ENCODE results near the gene PHACTR1. TPM values are rescaled to one million over a fixed set of nuclear protein-coding genes. Genes with fewer than 3 reads are reported as not detected.

The PHACTR1 gene
- total and polyA plus RNA-seq, 9 of the 15 experiments (the other 6 are each of a cell fraction or from before 2014, with no cell fraction given), result 11.5 to 32.6 (median 22.0) TPM

GRCh38 chr6:13014504-13015378 lies 298.2 kb downstream of the PHACTR1 start:
- 3% methylated on average over 40 of the region's 40 CpGs for WGBS (ENCODE audit: insufficient coverage, low coverage, missing lambda C conversion rate)
- no peak overlapping the region for H3K9ac ChIP-seq (ENCODE audit: insufficient read depth in 1 of 2, low read depth in 2 of 2, low read length in 2 of 2)
- TF ChIP-seq SAFB2 (IDR thresholded peaks at IDR 0.05; ENCODE audit: borderline replicate concordance, low read depth, low read length, severe bottlenecking), result no peak
- TF ChIP-seq, protein P1, sequence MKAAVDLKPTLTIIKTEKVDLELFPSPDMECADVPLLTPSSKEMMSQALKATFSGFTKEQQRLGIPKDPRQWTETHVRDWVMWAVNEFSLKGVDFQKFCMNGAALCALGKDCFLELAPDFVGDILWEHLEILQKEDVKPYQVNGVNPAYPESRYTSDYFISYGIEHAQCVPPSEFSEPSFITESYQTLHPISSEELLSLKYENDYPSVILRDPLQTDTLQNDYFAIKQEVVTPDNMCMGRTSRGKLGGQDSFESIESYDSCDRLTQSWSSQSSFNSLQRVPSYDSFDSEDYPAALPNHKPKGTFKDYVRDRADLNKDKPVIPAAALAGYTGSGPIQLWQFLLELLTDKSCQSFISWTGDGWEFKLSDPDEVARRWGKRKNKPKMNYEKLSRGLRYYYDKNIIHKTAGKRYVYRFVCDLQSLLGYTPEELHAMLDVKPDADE (conservative IDR thresholded peaks at IDR 0.05; ENCODE audit: control insufficient read depth, low read depth, low read length), result no peak
- TF ChIP-seq CBX1 (IDR thresholded peaks at IDR 0.05; ENCODE audit: low read depth), result no peak
- no peak for TF ChIP-seq MXI1 (IDR thresholded peaks at IDR 0.05; ENCODE audit: low read depth, low read length)
- TF ChIP-seq, protein P2, sequence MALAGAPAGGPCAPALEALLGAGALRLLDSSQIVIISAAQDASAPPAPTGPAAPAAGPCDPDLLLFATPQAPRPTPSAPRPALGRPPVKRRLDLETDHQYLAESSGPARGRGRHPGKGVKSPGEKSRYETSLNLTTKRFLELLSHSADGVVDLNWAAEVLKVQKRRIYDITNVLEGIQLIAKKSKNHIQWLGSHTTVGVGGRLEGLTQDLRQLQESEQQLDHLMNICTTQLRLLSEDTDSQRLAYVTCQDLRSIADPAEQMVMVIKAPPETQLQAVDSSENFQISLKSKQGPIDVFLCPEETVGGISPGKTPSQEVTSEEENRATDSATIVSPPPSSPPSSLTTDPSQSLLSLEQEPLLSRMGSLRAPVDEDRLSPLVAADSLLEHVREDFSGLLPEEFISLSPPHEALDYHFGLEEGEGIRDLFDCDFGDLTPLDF (CRISPR knock-in tag; IDR thresholded peaks at IDR 0.05), result no peak
- no peak for TF ChIP-seq NBN (IDR thresholded peaks at IDR 0.05; ENCODE audit: low read depth)
- no peak for TF ChIP-seq ZNF354B (CRISPR knock-in tag; IDR thresholded peaks at IDR 0.05)
- no peak for TF ChIP-seq CTCF (IDR thresholded peaks at IDR 0.05 in 2 of 3, conservative IDR thresholded peaks at IDR 0.05 in 1 of 3; ENCODE audit: insufficient read depth in 2 of 3, low read depth in 1 of 3, low read length in 3 of 3)
- no peak for TF ChIP-seq ZNF398 (CRISPR knock-in tag; IDR thresholded peaks at IDR 0.05)
- TF ChIP-seq MAFG (tag; conservative IDR thresholded peaks at IDR 0.05), result no peak
- TF ChIP-seq RAD21 (CRISPR knock-in tag; conservative IDR thresholded peaks at IDR 0.05 in 1 of 2, IDR thresholded peaks at IDR 0.05 in 1 of 2), result no peak

More at GRCh38 chr6:13014504-13015378, 298.2 kb downstream of the PHACTR1 start:
- no peaks in the 10 kb centered on the region for H3K36me3 ChIP-seq (ENCODE audit: control insufficient read depth, insufficient read depth, low read length)
- H4K20me1 ChIP-seq (replicated peaks; ENCODE audit: control insufficient read depth, insufficient read depth, low read length), result no peaks in the 10 kb centered on the region; the same call in 1 of the 2 replicates
- no peak overlapping the region for H3K4me3 ChIP-seq
- DNase-seq (ENCODE audit: extremely low read depth in 1 of 4, low spot score in 3 of 4) (no peak), ATAC-seq (no peak), FAIRE-seq (no peak)
- BruUV-seq (replicated peaks), result no TSS peak
- no peak overlapping the region for H3K4me2 ChIP-seq (ENCODE audit: insufficient read depth, low read length)
- H3K27ac ChIP-seq (ENCODE audit: extremely low read depth, low read depth, low read length), result no peak overlapping the region
- POLR2A ChIA-PET, result interaction anchor here (1.1 kb wide), 1 partner anchor 33 kb away, joined by 3 read pairs; no protein-coding TSS in a partner anchor
- no peaks in the 10 kb centered on the region for H3K79me2 ChIP-seq (ENCODE audit: control insufficient read depth, insufficient read depth, low read length)
- in situ Hi-C loops (cut with MboI), result no loop called here
- intact Hi-C loops (cut with micrococcal nuclease), result no loop called here
- no peak overlapping the region for H2AFZ ChIP-seq (ENCODE audit: low read depth, low read length)
- CTCF ChIA-PET (ENCODE audit: low intra/inter-chr PET ratio), result no interaction called here
- no peaks in the 10 kb centered on the region for H3K9me1 ChIP-seq (ENCODE audit: control insufficient read depth, insufficient read depth, low read length)
- peaks cover 36 to 63% of the 10 kb centered on the region in 2 experiments for H3K27me3 ChIP-seq (ENCODE audit: control insufficient read depth in 2 of 2, insufficient read depth in 2 of 2, low read length in 2 of 2)
- peaks cover 0 to 9% of the 10 kb centered on the region in 2 experiments; a peak in 1 of 5 replicates for H3K4me1 ChIP-seq (replicated peaks in 1 of 2; ENCODE audit: control insufficient read depth in 2 of 2, insufficient read depth in 2 of 2, low read length in 2 of 2)
- H3K9me3 ChIP-seq (replicated peaks; ENCODE audit: control insufficient read depth, insufficient read depth, low read depth, low read length), result no peaks in the 10 kb centered on the region
